PC-3 (cell line): Measurements from ENCODE around the gene LBX2. TPM values are rescaled to one million over a fixed set of nuclear protein-coding genes. Genes with fewer than 3 reads are reported as not detected.

Experiments
- ATAC-seq: fragments of 200-7000 bp; cut with Tn5 transposase; 2 replicates; pipeline ENCODE4 v1.9.1; 2020; ENCODE audit warnings: mild to moderate bottlenecking, moderate library complexity
- BruUV-seq: library from RNA; stranded (reverse); fragments of 400-500 nt; replicated peaks from 2 replicates; lab custom pipeline; 2021; lab: Mats Ljungman, UMichigan
- CTCF ChIA-PET: fragments of 300-600 bp; sonication (Branson Sonifier 250); formaldehyde crosslinking; loops from one replicate; lab custom pipeline; 2022; ENCODE audit warnings: antibody characterized with exemption; lab: Charles Lee
- POLR2A ChIA-PET: fragments of 300-600 bp; sonication (Branson Sonifier 250); formaldehyde crosslinking; loops from one replicate; lab custom pipeline; 2022; ENCODE audit warnings: antibody characterized with exemption; ENCODE audit not compliant: unreplicated experiment; lab: Charles Lee
- DNase-seq: peaks from one replicate; pipeline ENCODE4 v3.0.0-alpha.2; 2015
- H2AFZ ChIP-seq: fragments of 300-600 bp; sonication (generic); 2 replicates; pipeline ENCODE4 v1.6.0; 2016; ENCODE audit warnings: antibody characterized with exemption, low read length
- H3F3A ChIP-seq: fragments of 300-600 bp; sonication (generic); one replicate; pipeline ENCODE4 v1.6.0; 2017; ENCODE audit warnings: antibody characterized with exemption, low read length, control low read depth, mild to moderate bottlenecking; ENCODE audit not compliant: unreplicated experiment
- H3K27ac ChIP-seq: fragments of 300-600 bp; sonication (generic); 2 replicates; pipeline ENCODE4 v1.5.1; 2016; ENCODE audit warnings: mild to moderate bottlenecking, low read length
- H3K27me3 ChIP-seq: fragments of 300-600 bp; sonication (generic); 2 replicates; pipeline ENCODE4 v1.6.1; 2016; ENCODE audit warnings: low read length, mixed read lengths
- H3K36me3 ChIP-seq: fragments of 300-600 bp; sonication (generic); 2 replicates; pipeline ENCODE4 v1.6.1; 2016; ENCODE audit warnings: low read depth, mixed run types, low read length, mixed read lengths
- H3K4me1 ChIP-seq: fragments of 300-600 bp; sonication (generic); 2 replicates; pipeline ENCODE4 v1.5.1; 2016; ENCODE audit warnings: low read length; ENCODE audit not compliant: insufficient read depth
- H3K4me2 ChIP-seq: fragments of 300-600 bp; sonication (generic); 2 replicates; pipeline ENCODE4 v1.6.0; 2016; ENCODE audit warnings: low read length
- H3K4me3 ChIP-seq: fragments of 300-600 bp; sonication (generic); 2 replicates; pipeline ENCODE4 v1.5.1; 2016; ENCODE audit warnings: mild to moderate bottlenecking, low read length, mixed read lengths
- H3K79me2 ChIP-seq: fragments of 300-600 bp; sonication (generic); 2 replicates; pipeline ENCODE4 v1.6.1; 2017; ENCODE audit warnings: low read length, mixed read lengths
- H3K9ac ChIP-seq: fragments of 300-600 bp; sonication (generic); 2 replicates; pipeline ENCODE4 v1.6.0; 2016; ENCODE audit warnings: mild to moderate bottlenecking, low read length
- H3K9me2 ChIP-seq: fragments of 300-600 bp; sonication (generic); replicated peaks from 2 replicates; pipeline ENCODE4 v1.6.1; 2016; ENCODE audit warnings: mixed run types, low read length, mixed read lengths
- H3K9me3 ChIP-seq: fragments of 300-600 bp; sonication (generic); 2 replicates; pipeline ENCODE4 v1.6.1; 2016; ENCODE audit warnings: low read length, mixed read lengths
- H4K20me1 ChIP-seq: fragments of 300-600 bp; sonication (generic); 2 replicates; pipeline ENCODE4 v1.6.1; 2016; ENCODE audit warnings: low read length, mixed read lengths
- EZH2 ChIP-seq: fragments of 300-600 bp; sonication (generic); IDR thresholded peaks from one replicate; pipeline ENCODE4 v1.6.1; 2017; ENCODE audit warnings: antibody characterized with exemption, mild to moderate bottlenecking, low read length; ENCODE audit not compliant: unreplicated experiment
- EZH2phosphoT487 ChIP-seq: fragments of 300-600 bp; sonication (generic); IDR thresholded peaks from 2 replicates; pipeline ENCODE4 v1.6.1; 2018; ENCODE audit warnings: mild to moderate bottlenecking, antibody characterized with exemption, low read length, borderline replicate concordance
- intact Hi-C: fragments of 100-400 bp; cut with micrococcal nuclease; formaldehyde crosslinking; loops from 2 replicates; pipeline ENCODE4 v1.9.0; 2023
- total RNA-seq: library from RNA; depleted of rRNA; stranded (reverse); fragments of >200 nt; gene quantifications from 2 replicates; pipeline ENCODE4 v1.2.3, GENCODE V29; 2014
- TF ChIP-seq, protein P1 (sequence below): fragments of 300-600 bp; sonication (generic); conservative IDR thresholded peaks from 2 replicates; pipeline ENCODE4 v1.5.1; 2017; ENCODE audit warnings: antibody characterized with exemption, low read depth, mild to moderate bottlenecking, low read length

The LBX2 gene
- total RNA-seq, 1 experiment from 2014 or later: not detected

DNA sequence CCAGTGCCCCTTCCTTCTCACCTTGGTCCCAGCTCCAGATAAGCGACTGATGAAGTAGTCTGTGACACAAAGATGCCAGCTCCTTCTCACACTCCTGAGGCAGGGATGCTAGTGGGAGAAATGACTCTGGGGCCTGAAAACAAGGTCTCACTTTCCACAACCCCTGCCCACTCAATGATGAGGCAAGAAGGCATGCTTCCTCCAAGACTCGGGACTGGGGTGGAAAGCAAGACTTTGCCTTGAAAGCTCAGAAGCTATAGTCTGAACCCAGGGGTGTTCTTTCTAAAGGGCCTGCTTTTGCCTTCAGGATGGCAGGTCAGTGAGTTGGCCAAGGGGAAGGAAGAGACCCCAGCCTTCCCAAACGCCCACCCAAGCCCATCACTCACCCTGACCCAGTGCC is 18.0 kb downstream of the LBX2 start:
- CTCF ChIA-PET: no interaction called here
- Histone ChIP-seq H3K9me2 (no peaks in the 10 kb centered on the region), H3K9me3 (no peaks in the 10 kb centered on the region), H3K9ac (peak overlapping the region; percentile 84), H2AFZ (no peak overlapping the region; the same call in 1 of the 2 replicates), H3K79me2 (peaks cover 50% of the 10 kb centered on the region), H3F3A (no peaks in the 10 kb centered on the region), H3K4me3 (peak overlapping the region; percentile 84), H3K4me1 (peaks cover 20% of the 10 kb centered on the region), H3K27me3 (no peaks in the 10 kb centered on the region), H3K27ac (no peak overlapping the region), H4K20me1 (no peaks in the 10 kb centered on the region), H3K36me3 (peaks cover 5% of the 10 kb centered on the region; the same call in 1 of the 2 replicates), H3K4me2 (peak overlapping the region; percentile 91)
- no peak for ATAC-seq
- TF ChIP-seq, protein P1, sequence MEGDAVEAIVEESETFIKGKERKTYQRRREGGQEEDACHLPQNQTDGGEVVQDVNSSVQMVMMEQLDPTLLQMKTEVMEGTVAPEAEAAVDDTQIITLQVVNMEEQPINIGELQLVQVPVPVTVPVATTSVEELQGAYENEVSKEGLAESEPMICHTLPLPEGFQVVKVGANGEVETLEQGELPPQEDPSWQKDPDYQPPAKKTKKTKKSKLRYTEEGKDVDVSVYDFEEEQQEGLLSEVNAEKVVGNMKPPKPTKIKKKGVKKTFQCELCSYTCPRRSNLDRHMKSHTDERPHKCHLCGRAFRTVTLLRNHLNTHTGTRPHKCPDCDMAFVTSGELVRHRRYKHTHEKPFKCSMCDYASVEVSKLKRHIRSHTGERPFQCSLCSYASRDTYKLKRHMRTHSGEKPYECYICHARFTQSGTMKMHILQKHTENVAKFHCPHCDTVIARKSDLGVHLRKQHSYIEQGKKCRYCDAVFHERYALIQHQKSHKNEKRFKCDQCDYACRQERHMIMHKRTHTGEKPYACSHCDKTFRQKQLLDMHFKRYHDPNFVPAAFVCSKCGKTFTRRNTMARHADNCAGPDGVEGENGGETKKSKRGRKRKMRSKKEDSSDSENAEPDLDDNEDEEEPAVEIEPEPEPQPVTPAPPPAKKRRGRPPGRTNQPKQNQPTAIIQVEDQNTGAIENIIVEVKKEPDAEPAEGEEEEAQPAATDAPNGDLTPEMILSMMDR: no peak
- TF ChIP-seq EZH2phosphoT487: no peak
- no peak for TF ChIP-seq EZH2
- POLR2A ChIA-PET: interaction anchor here (0.6 kb wide), 1 partner anchor 25 kb away, joined by 6 read pairs; no protein-coding TSS in a partner anchor
- BruUV-seq: no TSS peak
- intact Hi-C loops: no loop called here
- DNase-seq: no peak

DNA sequence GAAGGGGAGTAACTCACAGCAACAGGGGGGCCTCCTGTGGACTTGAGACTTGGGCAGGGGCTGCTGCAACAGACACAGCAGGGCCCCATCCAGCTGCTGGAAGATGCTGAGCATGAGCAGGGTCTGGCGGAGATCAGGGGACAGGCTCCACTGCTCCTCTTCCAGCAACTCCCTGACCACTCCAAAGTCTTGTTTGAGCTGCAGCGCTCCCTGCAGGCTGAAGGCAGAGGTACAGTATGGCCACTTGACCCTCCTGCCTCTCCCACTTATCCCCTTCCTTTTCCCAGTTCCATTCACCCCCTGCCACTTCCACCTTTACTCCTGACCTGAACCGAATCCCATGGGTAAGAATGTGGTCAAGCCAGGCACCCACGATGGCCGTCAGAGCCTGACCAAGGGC is 24.5 kb downstream of the LBX2 start:
- DNase-seq (no peak), ATAC-seq (no peak)
- CTCF ChIA-PET: no interaction called here
- intact Hi-C loops: no loop called here
- TF ChIP-seq, protein P1: peak; percentile 51
- TF ChIP-seq EZH2: no peak
- H3K27me3 ChIP-seq: no peaks in the 10 kb centered on the region
- peaks cover 14% of the 10 kb centered on the region for H3K4me1 ChIP-seq
- H3K79me2 ChIP-seq: peaks cover 17% of the 10 kb centered on the region
- POLR2A ChIA-PET: no interaction called here
- H3K9ac ChIP-seq: no peak overlapping the region
- H3K9me3 ChIP-seq: no peaks in the 10 kb centered on the region
- H3K4me2 ChIP-seq: no peak overlapping the region
- H3F3A ChIP-seq: peaks cover 10% of the 10 kb centered on the region
- no peak overlapping the region for H3K4me3 ChIP-seq
- H3K36me3 ChIP-seq: peaks cover 13% of the 10 kb centered on the region
- no peak overlapping the region for H2AFZ ChIP-seq
- no peaks in the 10 kb centered on the region for H3K9me2 ChIP-seq
- H4K20me1 ChIP-seq: no peaks in the 10 kb centered on the region
- BruUV-seq: no TSS peak
- H3K27ac ChIP-seq: no peak overlapping the region

DNA sequence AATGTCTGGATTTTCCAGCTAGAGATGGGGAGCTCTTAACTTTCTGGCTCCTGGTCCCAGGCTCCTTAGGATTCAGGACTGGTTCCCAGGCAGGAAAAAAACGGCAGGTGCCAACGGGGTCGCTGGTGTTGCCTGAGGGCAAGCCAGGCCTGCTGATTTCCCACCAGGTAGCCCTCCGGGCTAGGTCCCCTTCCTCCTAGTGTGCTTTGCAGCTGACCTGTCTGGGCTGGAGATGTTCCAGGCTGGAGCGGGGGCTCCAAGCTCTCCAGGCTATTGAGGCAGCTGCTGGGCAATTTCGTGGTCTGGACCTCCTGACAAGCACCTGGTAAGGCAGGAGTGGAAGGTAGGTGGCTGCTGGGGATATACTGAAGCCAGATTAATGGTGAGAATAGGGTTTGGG is 24.9 kb downstream of the LBX2 start:
- H3K27ac ChIP-seq: no peak overlapping the region
- ChIA-PET CTCF (interaction anchor here (0.7 kb wide), 1 partner anchor 40 kb away, joined by 7 read pairs; no protein-coding TSS in a partner anchor), POLR2A (interaction anchor here (0.6 kb wide), 1 partner anchor 34 kb away, joined by 19 read pairs; no protein-coding TSS in a partner anchor)
- no peaks in the 10 kb centered on the region for H3K27me3 ChIP-seq
- no peak for ATAC-seq
- H3K4me2 ChIP-seq: no peak overlapping the region
- H3K4me1 ChIP-seq: peaks cover 14% of the 10 kb centered on the region
- no peaks in the 10 kb centered on the region for H3K9me3 ChIP-seq
- no peak overlapping the region for H2AFZ ChIP-seq
- H3K9ac ChIP-seq: no peak overlapping the region
- no peaks in the 10 kb centered on the region for H4K20me1 ChIP-seq
- no peak overlapping the region for H3K4me3 ChIP-seq
- no peak for DNase-seq
- intact Hi-C loops: no loop called here
- no TSS peak for BruUV-seq
- peaks cover 13% of the 10 kb centered on the region for H3K36me3 ChIP-seq
- peaks cover 13% of the 10 kb centered on the region for H3K79me2 ChIP-seq
- no peaks in the 10 kb centered on the region for H3K9me2 ChIP-seq
- peaks cover 10% of the 10 kb centered on the region for H3F3A ChIP-seq
- TF ChIP-seq EZH2phosphoT487 (no peak), EZH2 (no peak)
- TF ChIP-seq, protein P1: no peak
